GM19025 (cell line): ENCODE results near the gene ZNF688.

ENCODE experiments used
- ATAC-seq: cut with Tn5 transposase; IDR thresholded peaks from one replicate; pipeline ENCODE4 v1.9.1; 2021; ENCODE audit warnings: mild to moderate bottlenecking, low read depth, moderate library complexity; ENCODE audit not compliant: unreplicated experiment

Gene ZNF688

DNA sequence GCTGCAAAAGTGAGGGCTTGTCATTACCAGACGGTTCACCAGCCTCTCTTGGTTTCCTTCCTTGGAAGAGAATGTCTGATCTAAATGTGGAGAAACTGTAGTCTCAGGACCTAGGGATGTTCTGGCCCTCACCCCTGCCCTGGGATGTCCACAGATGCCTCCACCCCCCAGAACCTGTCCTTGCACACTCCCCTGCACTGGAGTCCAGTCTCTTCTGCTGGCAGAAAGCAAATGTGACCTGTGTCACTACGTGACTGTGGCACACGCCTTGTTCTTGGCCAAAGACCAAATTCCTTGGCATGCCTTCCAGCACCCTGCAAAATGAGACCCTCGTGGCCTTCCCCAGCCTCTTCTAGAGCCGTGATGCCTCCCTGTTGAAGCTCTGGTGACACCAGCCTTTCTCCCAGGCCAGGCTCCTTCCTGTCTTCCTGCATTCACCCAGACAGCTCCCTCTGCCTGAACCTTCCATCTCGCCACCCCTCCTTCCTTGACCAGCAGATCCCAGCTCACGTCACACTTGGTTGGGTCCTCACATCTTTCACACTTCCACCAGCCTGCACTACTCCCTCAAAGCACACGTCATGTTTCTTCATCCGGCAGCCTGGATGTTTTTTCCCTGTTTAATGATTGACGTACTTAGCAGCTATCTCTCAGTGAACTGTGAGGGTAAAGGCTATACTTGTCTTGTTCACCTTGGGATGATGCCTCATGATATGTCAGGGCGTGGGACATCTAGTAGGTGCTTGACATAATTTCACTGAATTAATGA lies 49.5 kb downstream of the ZNF688 start:
- ATAC-seq = no peak

DNA sequence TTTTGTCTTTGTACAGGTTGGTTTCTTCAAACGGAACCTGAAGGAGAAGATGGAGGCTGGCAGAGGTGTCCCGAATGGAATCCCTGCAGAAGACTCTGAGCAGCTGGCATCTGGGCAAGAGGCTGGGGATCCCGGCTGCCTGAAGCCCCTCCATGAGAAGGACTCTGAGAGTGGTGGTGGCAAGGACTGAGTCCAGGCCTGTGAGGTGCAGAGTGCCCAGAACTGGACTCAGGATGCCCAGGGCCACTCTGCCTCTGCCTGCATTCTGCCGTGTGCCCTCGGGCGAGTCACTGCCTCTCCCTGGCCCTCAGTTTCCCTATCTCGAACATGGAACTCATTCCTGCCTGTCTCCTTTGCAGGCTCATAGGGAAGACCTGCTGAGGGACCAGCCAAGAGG lies 50.0 kb downstream of the ZNF688 start:
- ATAC-seq = no peak
